ENCODE results near the gene MPC2. TPM values are rescaled to one million over a fixed set of nuclear protein-coding genes. Genes with fewer than 3 reads are reported as not detected.

The MPC2 gene
- total RNA-seq, 1 donor from 2014 or later = 40.5 TPM

GRCh38 chr1:167924543-167925231 is 12.2 kb downstream of the MPC2 start:
- no peak overlapping the region for H3K4me3 ChIP-seq
- no peak for ATAC-seq
- H3K4me1 ChIP-seq = no peaks in the 10 kb centered on the region
- no peaks in the 10 kb centered on the region for H3K9me3 ChIP-seq
- peaks cover 6% of the 10 kb centered on the region for H3K36me3 ChIP-seq
- TF ChIP-seq CTCF (IDR thresholded peaks at IDR 0.05) = no peak
- no peaks in the 10 kb centered on the region for H3K27me3 ChIP-seq
- DNase-seq = no peak
- intact Hi-C loops (cut with DNase I) = no loop called here
- no peak overlapping the region for H3K27ac ChIP-seq

- DNase-seq = no peak
- no peaks in the 10 kb centered on the region for H3K9me3 ChIP-seq
- no peak overlapping the region for H3K4me3 ChIP-seq
- TF ChIP-seq CTCF (IDR thresholded peaks at IDR 0.05) = no peak
- H3K27me3 ChIP-seq = no peaks in the 10 kb centered on the region
- ATAC-seq = no peak
- intact Hi-C loops (cut with DNase I) = no loop called here
- H3K4me1 ChIP-seq = no peaks in the 10 kb centered on the region
- H3K27ac ChIP-seq = no peak overlapping the region
- peaks cover 6% of the 10 kb centered on the region for H3K36me3 ChIP-seq
Measured at GRCh38 chr1:167924102-167924501, 12.8 kb downstream of the MPC2 start.

GRCh38 chr1:167923324-167924056 is 13.4 kb downstream of the MPC2 start:
- no peak for TF ChIP-seq CTCF (IDR thresholded peaks at IDR 0.05)
- no peak overlapping the region for H3K27ac ChIP-seq
- H3K27me3 ChIP-seq = no peaks in the 10 kb centered on the region
- intact Hi-C loops (cut with DNase I) = no loop called here
- DNase-seq (no peak), ATAC-seq (no peak)
- H3K4me3 ChIP-seq = no peak overlapping the region
- H3K9me3 ChIP-seq = no peaks in the 10 kb centered on the region
- no peaks in the 10 kb centered on the region for H3K4me1 ChIP-seq
- H3K36me3 ChIP-seq = peaks cover 6% of the 10 kb centered on the region

GRCh38 chr1:167922611-167923074 is 14.2 kb downstream of the MPC2 start:
- no peaks in the 10 kb centered on the region for H3K4me1 ChIP-seq
- intact Hi-C loops (cut with DNase I) = no loop called here

GRCh38 chr1:167922023-167922422 is 14.8 kb downstream of the MPC2 start:
- Histone ChIP-seq H3K9me3 (no peaks in the 10 kb centered on the region), H3K4me1 (no peaks in the 10 kb centered on the region), H3K27ac (no peak overlapping the region), H3K27me3 (no peaks in the 10 kb centered on the region), H3K36me3 (peaks cover 20% of the 10 kb centered on the region), H3K4me3 (no peak overlapping the region)
- DNase-seq (no peak), ATAC-seq (no peak)
- no peak for TF ChIP-seq CTCF (IDR thresholded peaks at IDR 0.05)
- intact Hi-C loops (cut with DNase I) = no loop called here

More at GRCh38 chr1:167922611-167923074, 14.2 kb downstream of the MPC2 start:
- DNase-seq (no peak), ATAC-seq (no peak)
- peaks cover 13% of the 10 kb centered on the region for H3K36me3 ChIP-seq
- H3K27ac ChIP-seq = no peak overlapping the region
- H3K4me3 ChIP-seq = no peak overlapping the region
- no peak for TF ChIP-seq CTCF (IDR thresholded peaks at IDR 0.05)
- no peaks in the 10 kb centered on the region for H3K9me3 ChIP-seq
- no peaks in the 10 kb centered on the region for H3K27me3 ChIP-seq

All from upper lobe of right lung (tissue), 1 donor.